Measurements from ENCODE around the gene RPS6KC1.
"Not testable (repeated sequence)": the region's sequence is repeated elsewhere in the genome, so short reads cannot be mapped to it uniquely, and the experiment has no call there.

DNA sequence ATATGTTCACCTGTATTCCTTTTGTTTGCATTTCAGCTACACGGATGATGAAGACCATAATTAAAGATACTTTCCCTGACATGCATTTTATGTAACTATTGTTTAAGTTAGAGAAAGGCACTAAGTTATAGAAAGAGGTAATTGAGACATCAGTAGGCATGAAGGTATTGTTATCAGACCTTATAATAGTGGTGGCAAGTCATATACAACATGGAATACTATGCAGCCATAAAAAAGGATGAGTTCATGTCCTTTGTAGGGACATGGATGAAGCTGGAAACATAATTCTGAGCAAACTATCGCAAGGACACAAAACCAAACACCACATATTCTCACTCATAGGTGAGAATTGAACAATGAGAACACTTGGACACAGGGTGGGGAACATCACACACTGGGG, 109.4 kb downstream of the RPS6KC1 start:
- TF ChIP-seq, protein P1, sequence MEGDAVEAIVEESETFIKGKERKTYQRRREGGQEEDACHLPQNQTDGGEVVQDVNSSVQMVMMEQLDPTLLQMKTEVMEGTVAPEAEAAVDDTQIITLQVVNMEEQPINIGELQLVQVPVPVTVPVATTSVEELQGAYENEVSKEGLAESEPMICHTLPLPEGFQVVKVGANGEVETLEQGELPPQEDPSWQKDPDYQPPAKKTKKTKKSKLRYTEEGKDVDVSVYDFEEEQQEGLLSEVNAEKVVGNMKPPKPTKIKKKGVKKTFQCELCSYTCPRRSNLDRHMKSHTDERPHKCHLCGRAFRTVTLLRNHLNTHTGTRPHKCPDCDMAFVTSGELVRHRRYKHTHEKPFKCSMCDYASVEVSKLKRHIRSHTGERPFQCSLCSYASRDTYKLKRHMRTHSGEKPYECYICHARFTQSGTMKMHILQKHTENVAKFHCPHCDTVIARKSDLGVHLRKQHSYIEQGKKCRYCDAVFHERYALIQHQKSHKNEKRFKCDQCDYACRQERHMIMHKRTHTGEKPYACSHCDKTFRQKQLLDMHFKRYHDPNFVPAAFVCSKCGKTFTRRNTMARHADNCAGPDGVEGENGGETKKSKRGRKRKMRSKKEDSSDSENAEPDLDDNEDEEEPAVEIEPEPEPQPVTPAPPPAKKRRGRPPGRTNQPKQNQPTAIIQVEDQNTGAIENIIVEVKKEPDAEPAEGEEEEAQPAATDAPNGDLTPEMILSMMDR (IDR thresholded peaks at IDR 0.05): not testable (repeated sequence)
- not testable (repeated sequence) for TF ChIP-seq EZH2 (IDR thresholded peaks at IDR 0.05; ENCODE audit: borderline replicate concordance, insufficient read depth, low read depth, low read length, poor library complexity, severe bottlenecking)
